Measurements from ENCODE around the gene TMEM108.

- TF ChIP-seq CTCF (conservative IDR thresholded peaks at IDR 0.05; ENCODE audit: low read depth, low read length) (no peak), FOS (IDR thresholded peaks at IDR 0.05; ENCODE audit: low read depth, low read length) (no peak), MAFK (IDR thresholded peaks at IDR 0.05; ENCODE audit: low read depth, low read length) (no peak)
These were observed 358.7 kb downstream of the TMEM108 start for GRCh38 chr3:133396906-133397305.
